ENCODE results near the gene MPRIP.

MPRIP gene

GRCh38 chr17:17214646-17215436, 172.6 kb downstream of the MPRIP start:
- Histone ChIP-seq H3K4me1 (ENCODE audit: insufficient read depth, low read length) (no peaks in the 10 kb centered on the region), H3K4me3 (ENCODE audit: low read length) (no peak overlapping the region)

GRCh38 chr17:17215575-17215974, 173.3 kb downstream of the MPRIP start:
- H3K9ac ChIP-seq (ENCODE audit: low read depth, low read length): no peak overlapping the region
- peaks cover 81% of the 10 kb centered on the region for H3K36me3 ChIP-seq (ENCODE audit: insufficient read depth, low read depth, low read length)
- H3K4me3 ChIP-seq (ENCODE audit: low read length): no peak overlapping the region
- H3K27ac ChIP-seq (ENCODE audit: low read length): no peak overlapping the region
- no peaks in the 10 kb centered on the region for H3K9me3 ChIP-seq (ENCODE audit: insufficient read depth, low read depth, low read length)
- no peaks in the 10 kb centered on the region for H3K4me1 ChIP-seq (ENCODE audit: insufficient read depth, low read length)
- H3K27me3 ChIP-seq (ENCODE audit: insufficient read depth, low read length): no peaks in the 10 kb centered on the region

More at GRCh38 chr17:17214646-17215436, 172.6 kb downstream of the MPRIP start:
- Histone ChIP-seq H3K27ac (ENCODE audit: low read length) (no peak overlapping the region), H3K27me3 (ENCODE audit: insufficient read depth, low read length) (no peaks in the 10 kb centered on the region), H3K36me3 (ENCODE audit: insufficient read depth, low read depth, low read length) (peaks cover 74% of the 10 kb centered on the region), H3K9me3 (ENCODE audit: insufficient read depth, low read depth, low read length) (no peaks in the 10 kb centered on the region), H3K9ac (ENCODE audit: low read depth, low read length) (no peak overlapping the region)

DNA sequence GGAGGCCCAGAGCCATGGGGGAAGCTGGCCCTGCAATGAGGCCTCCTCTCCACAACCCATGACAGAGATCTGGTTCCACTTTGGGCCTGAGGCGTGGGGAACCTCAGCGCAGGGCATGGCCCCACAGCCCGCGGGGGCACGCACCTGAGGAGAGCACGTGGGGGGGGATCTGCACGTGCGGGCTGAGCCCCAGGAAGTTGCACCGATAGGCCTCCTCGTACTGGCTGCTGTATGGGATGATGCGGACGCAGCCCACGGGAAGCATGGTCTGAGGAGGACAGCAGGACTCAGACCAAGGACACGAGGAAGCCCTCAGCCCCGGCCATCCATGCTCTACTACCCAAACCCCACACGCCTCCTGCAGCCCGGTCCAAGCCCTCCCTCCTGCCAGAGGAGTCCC, 174.0 kb downstream of the MPRIP start:
- no peaks in the 10 kb centered on the region for H3K9me3 ChIP-seq (ENCODE audit: insufficient read depth, low read depth, low read length)
- H3K27me3 ChIP-seq (ENCODE audit: insufficient read depth, low read length): no peaks in the 10 kb centered on the region

DNA sequence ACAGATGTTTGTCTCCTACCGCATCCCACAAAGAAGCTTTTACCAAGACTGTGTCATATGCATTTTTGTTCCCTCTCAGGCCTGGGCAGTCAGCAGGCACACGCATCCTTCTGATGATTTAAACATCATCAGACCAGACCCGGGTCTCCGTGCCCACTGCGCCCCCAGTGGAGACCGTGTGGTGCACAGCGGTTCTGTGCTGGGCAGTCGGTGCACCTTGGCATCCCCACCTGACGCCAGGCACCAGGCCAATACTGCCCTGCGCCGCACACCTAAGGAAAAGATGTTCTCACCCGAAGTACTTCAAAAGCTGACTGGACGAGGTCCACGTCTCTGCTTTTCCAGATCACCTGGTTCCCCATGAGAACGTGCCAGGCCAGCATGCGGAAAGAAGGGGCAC, 174.5 kb downstream of the MPRIP start:
- no peak overlapping the region for H3K4me3 ChIP-seq (ENCODE audit: low read length)
- no peak overlapping the region for H3K27ac ChIP-seq (ENCODE audit: low read length)
- H3K9ac ChIP-seq (ENCODE audit: low read depth, low read length): no peak overlapping the region
- no peaks in the 10 kb centered on the region for H3K27me3 ChIP-seq (ENCODE audit: insufficient read depth, low read length)
- H3K9me3 ChIP-seq (ENCODE audit: insufficient read depth, low read depth, low read length): no peaks in the 10 kb centered on the region
- no peaks in the 10 kb centered on the region for H3K4me1 ChIP-seq (ENCODE audit: insufficient read depth, low read length)
- H3K36me3 ChIP-seq (ENCODE audit: insufficient read depth, low read depth, low read length): peaks cover 89% of the 10 kb centered on the region

More for the DNA sequence above, 174.0 kb downstream of the MPRIP start:
- Histone ChIP-seq H3K27ac (ENCODE audit: low read length) (no peak overlapping the region), H3K4me1 (ENCODE audit: insufficient read depth, low read length) (no peaks in the 10 kb centered on the region), H3K4me3 (ENCODE audit: low read length) (no peak overlapping the region), H3K36me3 (ENCODE audit: insufficient read depth, low read depth, low read length) (peaks cover 87% of the 10 kb centered on the region), H3K9ac (ENCODE audit: low read depth, low read length) (no peak overlapping the region)

DNA sequence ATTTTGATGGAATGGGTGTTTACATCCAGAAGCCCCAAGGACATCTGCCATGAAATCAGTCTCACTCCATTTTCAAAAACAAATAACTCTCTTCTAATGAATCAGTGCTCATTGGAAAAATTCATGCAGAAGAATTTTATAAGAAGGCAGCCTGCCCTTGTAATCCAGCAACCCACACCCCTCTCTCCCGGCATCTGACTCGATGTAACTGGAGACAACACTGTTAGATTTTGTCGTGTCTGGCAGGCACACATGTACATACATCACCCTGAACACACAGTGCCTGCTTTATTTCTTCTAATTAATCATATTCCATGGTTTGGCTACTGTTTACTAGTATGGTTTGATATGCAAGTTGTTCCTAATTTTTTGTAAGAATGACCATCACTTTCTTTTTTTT, 175.7 kb downstream of the MPRIP start:
- Histone ChIP-seq H3K4me3 (ENCODE audit: low read length) (no peak overlapping the region), H3K4me1 (ENCODE audit: insufficient read depth, low read length) (no peaks in the 10 kb centered on the region), H3K9ac (ENCODE audit: low read depth, low read length) (no peak overlapping the region), H3K36me3 (ENCODE audit: insufficient read depth, low read depth, low read length) (peaks cover 93% of the 10 kb centered on the region), H3K27ac (ENCODE audit: low read length) (no peak overlapping the region), H3K9me3 (ENCODE audit: insufficient read depth, low read depth, low read length) (no peaks in the 10 kb centered on the region), H3K27me3 (ENCODE audit: insufficient read depth, low read length) (no peaks in the 10 kb centered on the region)

- H3K36me3 ChIP-seq (ENCODE audit: insufficient read depth, low read depth, low read length): peaks cover 100% of the 10 kb centered on the region
- H3K27me3 ChIP-seq (ENCODE audit: insufficient read depth, low read length): no peaks in the 10 kb centered on the region
- no peak overlapping the region for H3K27ac ChIP-seq (ENCODE audit: low read length)
- no peaks in the 10 kb centered on the region for H3K4me1 ChIP-seq (ENCODE audit: insufficient read depth, low read length)
- H3K9ac ChIP-seq (ENCODE audit: low read depth, low read length): no peak overlapping the region
- H3K4me3 ChIP-seq (ENCODE audit: low read length): no peak overlapping the region
- no peaks in the 10 kb centered on the region for H3K9me3 ChIP-seq (ENCODE audit: insufficient read depth, low read depth, low read length)
Observed at GRCh38 chr17:17220529-17220928, 178.3 kb downstream of the MPRIP start.

DNA sequence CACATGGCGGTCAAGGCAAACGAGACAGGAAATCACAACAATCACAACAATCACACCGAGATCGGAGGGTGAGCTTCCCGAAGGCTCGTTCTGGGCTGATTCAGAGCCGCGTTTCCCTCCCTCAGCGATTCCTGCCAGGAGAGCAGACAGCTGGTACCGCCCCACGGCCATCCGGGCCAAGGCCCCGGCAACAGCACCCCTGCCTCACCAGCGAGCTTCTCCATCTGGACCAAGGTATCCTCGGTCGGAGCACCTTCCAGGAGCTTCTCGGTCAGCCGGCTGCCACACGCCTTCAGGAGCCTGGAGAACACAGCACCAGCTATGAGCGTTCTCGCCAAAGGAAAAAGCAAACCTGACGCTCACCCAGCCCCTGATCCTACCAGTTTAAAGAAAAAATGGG, 179.1 kb downstream of the MPRIP start:
- Histone ChIP-seq H3K27me3 (ENCODE audit: insufficient read depth, low read length) (no peaks in the 10 kb centered on the region), H3K9me3 (ENCODE audit: insufficient read depth, low read depth, low read length) (no peaks in the 10 kb centered on the region), H3K9ac (ENCODE audit: low read depth, low read length) (no peak overlapping the region), H3K4me3 (ENCODE audit: low read length) (no peak overlapping the region), H3K4me1 (ENCODE audit: insufficient read depth, low read length) (no peaks in the 10 kb centered on the region), H3K27ac (ENCODE audit: low read length) (no peak overlapping the region), H3K36me3 (ENCODE audit: insufficient read depth, low read depth, low read length) (peaks cover 100% of the 10 kb centered on the region)

DNA sequence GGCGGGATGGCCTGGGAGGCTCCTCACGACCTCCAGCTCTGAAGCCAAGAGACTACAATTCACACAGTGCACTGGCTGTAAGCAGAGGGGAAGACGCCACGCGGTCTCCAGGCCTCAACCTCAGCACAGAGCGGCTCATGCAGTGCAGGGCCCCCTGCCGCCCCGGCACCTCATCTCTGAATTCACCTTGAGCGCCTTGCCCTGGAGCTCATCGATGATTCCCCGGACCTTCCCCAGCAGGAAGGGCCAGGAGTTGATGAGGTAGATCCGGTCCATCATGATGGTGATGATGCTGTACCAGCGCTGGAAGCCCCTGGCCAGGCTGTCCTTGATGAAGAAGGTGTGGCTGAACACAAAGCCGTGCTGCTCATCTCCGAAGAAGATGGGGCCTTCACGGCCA, 181.5 kb downstream of the MPRIP start:
- peaks cover 100% of the 10 kb centered on the region for H3K36me3 ChIP-seq (ENCODE audit: insufficient read depth, low read depth, low read length)
- no peak overlapping the region for H3K27ac ChIP-seq (ENCODE audit: low read length)
- no peak overlapping the region for H3K9ac ChIP-seq (ENCODE audit: low read depth, low read length)
- H3K27me3 ChIP-seq (ENCODE audit: insufficient read depth, low read length): no peaks in the 10 kb centered on the region
- H3K4me3 ChIP-seq (ENCODE audit: low read length): no peak overlapping the region
- H3K4me1 ChIP-seq (ENCODE audit: insufficient read depth, low read length): no peaks in the 10 kb centered on the region
- H3K9me3 ChIP-seq (ENCODE audit: insufficient read depth, low read depth, low read length): no peaks in the 10 kb centered on the region

DNA sequence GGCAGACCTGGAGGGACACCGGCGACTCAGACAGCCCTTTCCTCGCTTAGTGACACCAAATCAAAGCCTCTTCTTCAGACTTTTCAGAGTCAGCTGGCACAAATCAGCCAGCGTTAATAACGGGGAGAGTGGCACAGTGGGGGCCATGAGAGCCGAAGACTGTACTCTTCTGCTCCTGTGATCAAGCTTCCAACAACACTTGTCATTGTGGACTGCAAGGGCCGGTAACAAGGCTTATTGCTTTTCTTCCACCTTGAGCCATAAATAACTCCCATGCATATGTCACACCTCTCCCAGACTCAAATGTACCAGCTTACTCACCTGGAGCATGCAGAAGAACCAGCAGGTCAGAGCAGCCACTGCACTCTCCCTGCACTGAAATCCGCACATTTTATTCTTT, 181.9 kb downstream of the MPRIP start:
- no peak overlapping the region for H3K9ac ChIP-seq (ENCODE audit: low read depth, low read length)
- H3K9me3 ChIP-seq (ENCODE audit: insufficient read depth, low read depth, low read length): no peaks in the 10 kb centered on the region
- H3K27ac ChIP-seq (ENCODE audit: low read length): no peak overlapping the region
- peaks cover 100% of the 10 kb centered on the region for H3K36me3 ChIP-seq (ENCODE audit: insufficient read depth, low read depth, low read length)
- no peaks in the 10 kb centered on the region for H3K4me1 ChIP-seq (ENCODE audit: insufficient read depth, low read length)
- no peaks in the 10 kb centered on the region for H3K27me3 ChIP-seq (ENCODE audit: insufficient read depth, low read length)
- H3K4me3 ChIP-seq (ENCODE audit: low read length): no peak overlapping the region

DNA sequence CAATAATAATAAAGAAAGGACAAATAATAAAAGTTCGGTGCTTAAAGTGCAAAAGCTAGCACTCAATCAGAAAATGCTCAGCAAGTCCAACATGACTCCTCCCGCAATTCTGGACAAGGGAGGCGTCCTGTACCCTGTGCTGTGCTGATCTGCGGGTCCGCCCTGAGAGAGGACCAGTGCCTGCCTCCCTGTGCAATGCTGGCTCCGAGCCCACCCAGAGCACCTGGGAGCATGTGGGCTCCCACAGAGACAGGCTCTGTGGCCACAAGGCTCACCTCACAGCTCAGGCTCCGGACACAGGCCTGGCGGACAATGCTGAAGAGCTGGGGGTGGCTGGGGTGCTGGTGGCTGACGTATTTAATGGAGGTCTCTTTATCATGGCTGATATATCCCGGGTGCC, 183.6 kb downstream of the MPRIP start:
- Histone ChIP-seq H3K27ac (ENCODE audit: low read length) (no peak overlapping the region), H3K27me3 (ENCODE audit: insufficient read depth, low read length) (no peaks in the 10 kb centered on the region), H3K9me3 (ENCODE audit: insufficient read depth, low read depth, low read length) (no peaks in the 10 kb centered on the region), H3K36me3 (ENCODE audit: insufficient read depth, low read depth, low read length) (peaks cover 97% of the 10 kb centered on the region), H3K9ac (ENCODE audit: low read depth, low read length) (no peak overlapping the region), H3K4me3 (ENCODE audit: low read length) (no peak overlapping the region), H3K4me1 (ENCODE audit: insufficient read depth, low read length) (no peaks in the 10 kb centered on the region)

DNA sequence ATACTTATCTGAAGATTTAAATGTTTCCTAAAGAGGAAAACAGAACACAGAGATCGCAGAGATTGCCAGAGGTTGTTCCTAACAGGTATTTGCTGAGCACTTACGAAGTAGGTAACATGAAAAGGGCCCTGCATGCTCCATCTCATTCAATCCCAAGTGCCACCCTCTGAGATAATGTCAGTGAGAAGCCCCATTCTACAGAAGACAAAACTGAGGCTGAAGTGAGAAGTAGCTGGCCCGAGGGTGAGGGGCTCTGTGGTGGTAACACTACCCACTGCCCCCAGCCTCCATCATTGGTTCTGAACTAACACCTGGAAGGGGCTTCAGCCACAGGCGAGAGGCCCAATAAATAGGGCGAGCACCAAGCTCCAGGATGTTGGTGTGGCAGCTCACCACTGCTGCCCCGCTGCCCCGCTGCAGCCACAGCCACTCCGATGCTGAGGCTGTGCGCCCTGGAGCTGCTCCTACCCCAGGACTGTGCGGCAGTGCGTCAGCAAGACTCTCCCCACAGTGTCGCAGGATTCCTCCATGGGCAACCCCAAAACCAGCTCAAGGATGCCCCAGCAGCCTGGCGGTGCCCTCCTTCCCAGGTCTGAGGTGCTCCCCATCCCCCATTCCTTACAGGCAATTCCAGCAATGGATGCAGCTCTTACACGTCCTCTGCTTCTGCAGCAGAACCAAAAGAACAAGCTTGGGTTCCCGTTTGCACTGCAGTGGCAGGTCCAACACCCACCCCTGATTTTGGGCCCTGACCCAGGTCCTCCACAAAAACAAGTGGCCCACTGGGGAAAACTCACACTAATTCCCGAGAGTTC, 184.4 kb downstream of the MPRIP start:
- Histone ChIP-seq H3K9me3 (ENCODE audit: insufficient read depth, low read depth, low read length) (no peaks in the 10 kb centered on the region), H3K27me3 (ENCODE audit: insufficient read depth, low read length) (no peaks in the 10 kb centered on the region), H3K4me1 (ENCODE audit: insufficient read depth, low read length) (no peaks in the 10 kb centered on the region), H3K4me3 (ENCODE audit: low read length) (no peak overlapping the region), H3K27ac (ENCODE audit: low read length) (no peak overlapping the region), H3K9ac (ENCODE audit: low read depth, low read length) (no peak overlapping the region), H3K36me3 (ENCODE audit: insufficient read depth, low read depth, low read length) (peaks cover 96% of the 10 kb centered on the region)
